HG02763 (cell line): Measurements from ENCODE around the gene GMPPA.
A peak's percentile ranks its signal among the peaks of the same experiment; 100 is the strongest.

Source experiments
- ATAC-seq: cut with Tn5 transposase; IDR thresholded peaks from one replicate; pipeline ENCODE4 v1.9.1; 2021; ENCODE audit warnings: mild to moderate bottlenecking, moderate library complexity; ENCODE audit not compliant: unreplicated experiment

The GMPPA gene

GRCh38 chr2:219537657-219538488 is 39.2 kb downstream of the GMPPA start:
- ATAC-seq = no peak

GRCh38 chr2:219538504-219538951 is 39.8 kb downstream of the GMPPA start:
- ATAC-seq = no peak

GRCh38 chr2:219538956-219539788 is 40.5 kb downstream of the GMPPA start:
- ATAC-seq = no peak

- ATAC-seq = no peak
These were observed 41.4 kb downstream of the GMPPA start for GRCh38 chr2:219539926-219540678.

- ATAC-seq = no peak
These were observed 42.3 kb downstream of the GMPPA start for GRCh38 chr2:219540784-219541504.

- ATAC-seq = peak; percentile 43
These were observed 43.0 kb downstream of the GMPPA start for GRCh38 chr2:219541611-219542180.

- peak; percentile 25 for ATAC-seq
These were observed 44.4 kb downstream of the GMPPA start for GRCh38 chr2:219542931-219543595.

- ATAC-seq = peak; percentile 80
These were observed 45.1 kb downstream of the GMPPA start, which contains the start of the genes CHPF and TMEM198 for GRCh38 chr2:219543596-219544358. CHPF (minus strand) TSS chr2:219543809; CDS start chr2:219543538, 271 bp downstream. TMEM198 (plus strand) TSS chr2:219544028; CDS start chr2:219544728, 700 bp downstream.

- no peak for ATAC-seq
These were observed 45.9 kb downstream of the GMPPA start for GRCh38 chr2:219544567-219544966.

- ATAC-seq = no peak
These were observed 46.7 kb downstream of the GMPPA start for GRCh38 chr2:219545295-219545942.

- ATAC-seq = no peak
These were observed 47.3 kb downstream of the GMPPA start for GRCh38 chr2:219545943-219546352.

GRCh38 chr2:219547621-219548020 is 48.9 kb downstream of the GMPPA start:
- no peak for ATAC-seq

GRCh38 chr2:219548990-219549389 is 50.3 kb downstream of the GMPPA start:
- ATAC-seq = no peak

- ATAC-seq = no peak
These were observed 50.9 kb downstream of the GMPPA start for GRCh38 chr2:219549619-219550018.

GRCh38 chr2:219551441-219552381 is 53.0 kb downstream of the GMPPA start:
- ATAC-seq = peak; percentile 18

GRCh38 chr2:219552382-219553167 is 53.9 kb downstream of the GMPPA start:
- ATAC-seq = peak; percentile 82
